Esophagus muscularis mucosa (tissue), 4 donors: ENCODE measurements around the gene IGSF21. TPM values are rescaled to one million over a fixed set of nuclear protein-coding genes. Genes with fewer than 3 reads are reported as not detected.

Source experiments
- DNase-seq: peaks from one replicate; pipeline ENCODE4 v3.0.0-alpha.2; 2017; ENCODE audit errors: extremely low spot score
- H3K27ac ChIP-seq, 4 donors: fragments of 200-600 bp; sonication (generic); replicated peaks in 1 of 4; 1 replicate in 3 of 4; 2 replicates in 1 of 4; pipeline ENCODE4 v1.5.1; 2016 to 2019; ENCODE audit warnings: mild to moderate bottlenecking in 1 of 4
- H3K27me3 ChIP-seq, 4 donors: fragments of 200-600 bp; sonication (generic); one replicate each; pipeline versions ENCODE4 v1.5.1 to v1.6.0; 2016 to 2019
- H3K36me3 ChIP-seq, 4 donors: fragments of 200-600 bp; sonication (generic); one replicate each; pipeline ENCODE4 v1.5.1; 2016 to 2019
- H3K4me1 ChIP-seq, 4 donors: fragments of 200-600 bp; sonication (generic); one replicate each; pipeline ENCODE4 v1.5.1; 2016 to 2019
- H3K4me3 ChIP-seq, 4 donors: fragments of 200-600 bp; sonication (generic); 1 replicate in 2 of 4; 2 replicates in 2 of 4; pipeline ENCODE4 v1.5.1; 2016 to 2019; ENCODE audit warnings: mild to moderate bottlenecking in 4 of 4, moderate library complexity in 1 of 4
- H3K9me3 ChIP-seq, 4 donors: fragments of 200-600 bp; sonication (generic); 1 replicate in 3 of 4; 2 replicates in 1 of 4; pipeline ENCODE4 v1.5.1; 2016 to 2019
- EP300 ChIP-seq: sonication (generic); formaldehyde crosslinking; IDR thresholded peaks from one replicate; pipeline ENCODE4 v1.6.1; 2017; ENCODE audit warnings: antibody characterized with exemption
- POLR2A ChIP-seq: fragments of 450-650 bp; IDR thresholded peaks from one replicate; pipeline ENCODE4 v1.6.1; 2017; ENCODE audit warnings: antibody characterized with exemption, moderate library complexity, mild to moderate bottlenecking, low read depth
- POLR2AphosphoS5 ChIP-seq, 2 donors: sonication (generic); formaldehyde crosslinking; IDR thresholded peaks; one replicate each; pipeline ENCODE4 v1.6.1; 2017; ENCODE audit warnings: antibody characterized with exemption in 2 of 2
- whole genome bisulfite sequencing: methylation state at CpG from one replicate; pipeline ENCODE4 v1.1.5; 2018; 5-methylcytosine and 5-hydroxymethylcytosine counted together
- intact Hi-C: fragments of 100-400 bp; cut with DNase I; formaldehyde crosslinking; loops from one replicate; pipeline ENCODE4 v1.15.1; 2023
- total RNA-seq, 4 donors: library from RNA; depleted of rRNA; stranded (reverse); fragments of >200 nt; gene quantifications; one replicate each; pipeline versions ENCODE4 v1.1.0 to v1.2.1, GENCODE V29; 2016
- TF ChIP-seq, protein P1 (sequence below), 3 experiments: fragments of 200-600 bp in 2 of 3; fragments of 450-650 bp in 1 of 3; sonication (generic) in 2 of 3; IDR thresholded peaks; one replicate each; pipeline ENCODE4 v1.5.1; 2017 to 2019; ENCODE audit warnings: antibody characterized with exemption in 3 of 3, mild to moderate bottlenecking in 2 of 3, moderate library complexity in 1 of 3

IGSF21 gene
- total RNA-seq, 4 donors from 2014 or later, result 1.1 to 2.7 (median 1.2) TPM

DNA sequence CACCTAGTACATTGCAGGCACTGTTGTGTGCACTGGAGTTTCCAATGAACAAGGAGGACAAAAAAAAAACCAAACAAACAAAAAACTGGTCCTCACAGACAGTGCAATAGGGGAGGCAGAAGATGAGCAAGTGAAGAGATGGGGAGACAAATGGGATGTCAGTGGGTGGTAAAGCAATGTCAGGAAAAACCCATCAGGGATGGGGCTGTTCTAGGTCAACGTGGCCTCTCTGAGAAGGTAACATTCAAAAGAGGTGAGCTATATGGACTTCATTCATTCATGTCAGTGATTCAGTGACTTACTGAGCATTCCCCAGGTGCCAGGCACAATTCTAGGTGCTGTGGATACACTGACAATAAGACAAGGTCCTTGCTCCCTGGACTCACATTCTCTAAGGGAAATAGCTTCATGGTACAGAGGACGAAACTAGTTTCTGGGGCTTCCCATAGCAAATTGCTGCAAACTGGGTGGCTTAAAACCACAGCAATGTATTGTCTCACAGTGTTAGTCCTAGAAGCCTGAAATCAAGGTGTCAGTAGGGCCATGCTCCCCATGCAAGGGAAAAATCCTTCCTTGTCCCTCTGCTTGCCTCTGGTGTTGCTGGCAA, 232.7 kb downstream of the IGSF21 start:
- no peak for TF ChIP-seq POLR2AphosphoS5 (IDR thresholded peaks at IDR 0.05)
- no peak for TF ChIP-seq POLR2A
- TF ChIP-seq, protein P1, sequence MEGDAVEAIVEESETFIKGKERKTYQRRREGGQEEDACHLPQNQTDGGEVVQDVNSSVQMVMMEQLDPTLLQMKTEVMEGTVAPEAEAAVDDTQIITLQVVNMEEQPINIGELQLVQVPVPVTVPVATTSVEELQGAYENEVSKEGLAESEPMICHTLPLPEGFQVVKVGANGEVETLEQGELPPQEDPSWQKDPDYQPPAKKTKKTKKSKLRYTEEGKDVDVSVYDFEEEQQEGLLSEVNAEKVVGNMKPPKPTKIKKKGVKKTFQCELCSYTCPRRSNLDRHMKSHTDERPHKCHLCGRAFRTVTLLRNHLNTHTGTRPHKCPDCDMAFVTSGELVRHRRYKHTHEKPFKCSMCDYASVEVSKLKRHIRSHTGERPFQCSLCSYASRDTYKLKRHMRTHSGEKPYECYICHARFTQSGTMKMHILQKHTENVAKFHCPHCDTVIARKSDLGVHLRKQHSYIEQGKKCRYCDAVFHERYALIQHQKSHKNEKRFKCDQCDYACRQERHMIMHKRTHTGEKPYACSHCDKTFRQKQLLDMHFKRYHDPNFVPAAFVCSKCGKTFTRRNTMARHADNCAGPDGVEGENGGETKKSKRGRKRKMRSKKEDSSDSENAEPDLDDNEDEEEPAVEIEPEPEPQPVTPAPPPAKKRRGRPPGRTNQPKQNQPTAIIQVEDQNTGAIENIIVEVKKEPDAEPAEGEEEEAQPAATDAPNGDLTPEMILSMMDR (IDR thresholded peaks at IDR 0.05), result no peak
- TF ChIP-seq EP300, result no peak
- no peak for DNase-seq
- intact Hi-C loops, result no loop called here
- Histone ChIP-seq H3K4me1 (no peaks in the 10 kb centered on the region), H3K9me3 (no peaks in the 10 kb centered on the region), H3K27ac (no peak overlapping the region), H3K27me3 (peaks cover 0 to 35% (median 0%) of the 10 kb centered on the region in 4 donors), H3K36me3 (no peaks in the 10 kb centered on the region), H3K4me3 (no peak overlapping the region)
- 68% methylated on average over 2 of the region's 2 CpGs for WGBS

DNA sequence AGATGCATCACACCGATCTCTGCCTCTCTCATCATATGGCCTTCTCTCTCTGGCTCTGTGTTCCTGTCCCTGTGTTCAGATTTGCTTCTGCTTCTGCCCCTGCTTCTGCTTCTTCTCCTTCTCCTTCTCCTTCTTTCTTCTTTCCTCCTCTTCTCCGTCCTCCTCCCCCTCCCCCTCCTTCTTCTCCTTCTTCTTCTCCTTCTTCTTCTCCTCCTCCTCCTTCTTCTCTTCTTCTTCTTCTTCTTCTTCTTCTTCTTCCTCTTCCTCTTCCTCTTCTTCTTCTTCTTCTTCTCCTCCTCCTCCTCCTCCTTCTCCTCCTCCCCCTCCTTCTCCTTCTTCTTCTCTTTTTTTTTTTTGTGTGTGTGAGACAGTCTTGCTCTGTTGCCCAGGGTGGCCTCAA, 233.2 kb downstream of the IGSF21 start:
- TF ChIP-seq POLR2A (no peak), EP300 (no peak), POLR2AphosphoS5 (IDR thresholded peaks at IDR 0.05) (no peak)
- TF ChIP-seq, protein P1 (IDR thresholded peaks at IDR 0.05), result no peak
- WGBS, result 60% methylated on average over 2 of the region's 2 CpGs

DNA sequence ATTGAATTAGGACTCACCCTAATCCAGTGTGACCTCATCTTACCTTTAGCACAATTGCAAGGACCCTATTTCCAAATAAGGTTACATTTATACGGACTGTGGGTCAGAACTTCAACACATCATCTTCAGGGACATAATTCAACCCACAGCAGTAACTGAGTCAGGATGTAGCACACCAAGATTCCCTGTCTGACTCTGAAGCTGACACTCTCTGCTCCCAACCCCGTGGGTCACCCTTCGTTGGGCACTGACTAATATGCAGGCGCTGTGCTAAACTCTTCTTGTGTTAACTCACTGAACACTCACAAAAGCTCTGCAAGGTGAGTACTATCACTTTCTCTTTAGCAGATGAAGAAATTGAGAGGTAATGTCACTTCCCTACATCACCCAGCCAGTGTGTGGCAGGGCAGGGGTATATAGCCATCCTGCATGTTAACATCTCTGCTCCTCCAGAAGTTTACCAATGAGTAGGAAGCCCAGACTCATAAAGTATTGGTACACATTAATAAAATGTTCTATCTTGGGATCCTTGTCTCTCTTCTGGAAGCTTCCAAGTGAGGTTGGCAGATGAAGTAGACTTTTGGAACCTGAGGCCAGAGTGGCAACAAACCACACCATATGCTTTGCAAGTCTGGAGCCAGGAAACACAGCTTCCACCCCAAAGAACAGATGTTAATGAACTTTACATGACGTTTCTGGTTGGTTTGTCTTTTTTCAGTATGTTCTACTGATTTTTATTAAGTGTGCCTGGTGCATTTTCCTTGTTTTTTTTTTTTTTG, 233.9 kb downstream of the IGSF21 start:
- Histone ChIP-seq H3K36me3 (no peaks in the 10 kb centered on the region), H3K9me3 (no peaks in the 10 kb centered on the region), H3K4me3 (no peak overlapping the region), H3K27me3 (peaks cover 0 to 39% (median 0%) of the 10 kb centered on the region in 4 donors), H3K27ac (no peak overlapping the region), H3K4me1 (no peaks in the 10 kb centered on the region)
- DNase-seq, result no peak
- TF ChIP-seq, protein P1 (IDR thresholded peaks at IDR 0.05), result no peak
- no peak for TF ChIP-seq EP300
- no peak for TF ChIP-seq POLR2A
- TF ChIP-seq POLR2AphosphoS5 (IDR thresholded peaks at IDR 0.05), result no peak
- 74% methylated on average over 5 of the region's 5 CpGs for WGBS
- intact Hi-C loops, result no loop called here

More for the DNA sequence above, 233.2 kb downstream of the IGSF21 start:
- no peak overlapping the region for H3K27ac ChIP-seq
- H3K4me3 ChIP-seq, result no peak overlapping the region
- intact Hi-C loops, result no loop called here
- DNase-seq, result no peak
- no peaks in the 10 kb centered on the region for H3K4me1 ChIP-seq
- peaks cover 0 to 36% (median 0%) of the 10 kb centered on the region in 4 donors for H3K27me3 ChIP-seq
- no peaks in the 10 kb centered on the region for H3K36me3 ChIP-seq
- no peaks in the 10 kb centered on the region for H3K9me3 ChIP-seq

DNA sequence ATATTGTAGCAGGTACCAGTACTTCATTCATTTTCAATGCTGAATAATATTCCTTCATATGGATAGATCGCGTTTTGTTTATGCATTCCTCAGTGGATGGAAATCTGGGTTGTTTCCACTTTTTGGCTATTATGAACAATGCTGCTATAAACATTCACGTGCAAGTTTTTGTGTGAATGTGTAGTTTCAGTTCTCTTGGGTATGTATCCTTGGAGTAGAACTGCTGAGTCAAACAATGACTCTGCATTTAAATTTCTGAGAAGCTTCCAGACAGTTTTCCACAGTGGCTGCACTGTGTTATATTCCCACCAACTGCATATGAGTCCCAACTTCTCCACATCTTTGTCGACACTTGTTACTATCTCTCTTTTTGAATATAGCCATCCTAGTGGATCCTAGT, 235.1 kb downstream of the IGSF21 start:
- intact Hi-C loops, result no loop called here
- WGBS, result 82% methylated on average over 4 of the region's 4 CpGs
- no peak for DNase-seq
- no peaks in the 10 kb centered on the region for H3K9me3 ChIP-seq
- no peak overlapping the region for H3K4me3 ChIP-seq
- no peaks in the 10 kb centered on the region for H3K4me1 ChIP-seq
- peaks cover 0 to 39% (median 0%) of the 10 kb centered on the region in 4 donors for H3K27me3 ChIP-seq
- TF ChIP-seq EP300 (no peak), POLR2A (no peak), POLR2AphosphoS5 (IDR thresholded peaks at IDR 0.05) (no peak)
- TF ChIP-seq, protein P1 (IDR thresholded peaks at IDR 0.05), result no peak
- no peaks in the 10 kb centered on the region for H3K36me3 ChIP-seq
- no peak overlapping the region for H3K27ac ChIP-seq
